Astrocyte of the cerebellum (primary cell): Measurements from ENCODE around the gene COL7A1.

Experiments
- DNase-seq: peaks from one replicate; pipeline ENCODE4 v3.0.0-alpha.2; 2011; ENCODE audit warnings: low read depth
- H3K4me3 ChIP-seq: 2 replicates; pipeline ENCODE4 v1.5.1; 2011; ENCODE audit warnings: mild to moderate bottlenecking, low read depth, low read length, moderate library complexity
- in situ Hi-C: cut with HindIII; loops from 2 replicates; pipeline ENCODE4 v1.10.0; 2017; ENCODE audit warnings: low sequenced_read_pairs
- TF ChIP-seq, protein P1 (sequence below): IDR thresholded peaks from 2 replicates; pipeline ENCODE4 v1.5.1; 2012; ENCODE audit warnings: low read length, low read depth, moderate library complexity, mild to moderate bottlenecking; ENCODE audit errors: missing control alignments

Gene COL7A1

DNA sequence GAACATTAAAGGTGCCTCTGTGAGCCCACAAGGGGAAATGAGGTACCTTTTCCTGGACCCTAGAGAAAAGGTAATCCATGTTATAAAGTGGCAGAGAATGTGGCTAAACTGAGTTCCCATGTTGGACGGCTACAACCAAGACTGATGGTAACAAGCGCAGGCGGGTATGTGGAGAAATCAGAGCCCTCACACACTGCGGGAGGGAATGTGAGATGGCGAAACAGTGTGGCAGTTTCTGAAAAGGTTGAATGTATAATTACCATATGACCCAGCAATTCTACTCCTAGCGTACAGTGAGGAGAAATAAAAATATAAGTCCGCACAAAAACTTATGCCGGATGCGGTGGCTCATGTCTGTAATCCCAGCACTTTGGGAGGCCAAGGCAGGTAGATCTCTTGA is 67.1 kb downstream of the COL7A1 start:
- TF ChIP-seq, protein P1, sequence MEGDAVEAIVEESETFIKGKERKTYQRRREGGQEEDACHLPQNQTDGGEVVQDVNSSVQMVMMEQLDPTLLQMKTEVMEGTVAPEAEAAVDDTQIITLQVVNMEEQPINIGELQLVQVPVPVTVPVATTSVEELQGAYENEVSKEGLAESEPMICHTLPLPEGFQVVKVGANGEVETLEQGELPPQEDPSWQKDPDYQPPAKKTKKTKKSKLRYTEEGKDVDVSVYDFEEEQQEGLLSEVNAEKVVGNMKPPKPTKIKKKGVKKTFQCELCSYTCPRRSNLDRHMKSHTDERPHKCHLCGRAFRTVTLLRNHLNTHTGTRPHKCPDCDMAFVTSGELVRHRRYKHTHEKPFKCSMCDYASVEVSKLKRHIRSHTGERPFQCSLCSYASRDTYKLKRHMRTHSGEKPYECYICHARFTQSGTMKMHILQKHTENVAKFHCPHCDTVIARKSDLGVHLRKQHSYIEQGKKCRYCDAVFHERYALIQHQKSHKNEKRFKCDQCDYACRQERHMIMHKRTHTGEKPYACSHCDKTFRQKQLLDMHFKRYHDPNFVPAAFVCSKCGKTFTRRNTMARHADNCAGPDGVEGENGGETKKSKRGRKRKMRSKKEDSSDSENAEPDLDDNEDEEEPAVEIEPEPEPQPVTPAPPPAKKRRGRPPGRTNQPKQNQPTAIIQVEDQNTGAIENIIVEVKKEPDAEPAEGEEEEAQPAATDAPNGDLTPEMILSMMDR: no peak
- DNase-seq: no peak
- no peak overlapping the region for H3K4me3 ChIP-seq
- in situ Hi-C loops: no loop called here

DNA sequence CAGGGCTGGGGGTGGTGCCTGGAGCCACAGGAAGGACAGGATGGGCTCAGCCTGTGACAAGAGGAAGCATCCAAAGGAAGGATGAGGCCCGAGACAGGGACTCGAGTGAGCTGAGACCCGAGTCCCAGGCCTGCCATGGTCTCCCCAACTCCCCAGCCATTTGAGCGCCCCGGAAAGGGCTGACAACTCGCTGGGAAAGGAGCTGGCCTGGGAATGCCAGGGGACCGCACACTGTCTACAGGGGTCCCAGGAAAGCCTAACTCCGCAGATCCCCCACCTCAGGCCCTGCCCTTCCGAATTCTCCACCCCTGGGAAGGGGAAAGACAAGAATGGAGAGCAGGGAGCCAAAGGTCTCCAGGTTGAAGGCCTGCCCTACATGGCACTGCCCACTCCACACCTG is 70.2 kb downstream of the COL7A1 start:
- TF ChIP-seq, protein P1: no peak
- no peak for DNase-seq
- in situ Hi-C loops: no loop called here
- no peak overlapping the region for H3K4me3 ChIP-seq

DNA sequence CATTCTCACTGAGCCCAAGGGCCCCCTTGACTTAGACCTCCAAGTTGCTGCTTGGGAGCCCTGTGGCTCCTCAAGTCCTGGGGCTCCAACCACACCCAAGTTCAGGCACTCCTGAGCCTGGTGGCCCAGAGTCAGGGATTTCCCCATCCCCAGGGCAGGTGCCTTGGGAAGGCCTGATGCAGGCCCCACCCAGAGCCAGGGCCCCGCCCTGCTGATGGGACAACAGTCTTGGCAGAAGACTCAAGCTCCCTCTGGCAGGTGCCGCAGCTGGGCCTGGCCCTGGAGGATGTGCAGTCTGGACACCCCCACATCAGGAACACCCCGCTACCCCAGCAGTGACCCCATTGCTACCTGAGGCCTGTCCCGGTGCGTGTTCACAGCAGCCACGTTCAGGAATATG is 73.5 kb downstream of the COL7A1 start:
- no peak overlapping the region for H3K4me3 ChIP-seq
- DNase-seq: no peak
- TF ChIP-seq, protein P1: no peak
- in situ Hi-C loops: no loop called here

DNA sequence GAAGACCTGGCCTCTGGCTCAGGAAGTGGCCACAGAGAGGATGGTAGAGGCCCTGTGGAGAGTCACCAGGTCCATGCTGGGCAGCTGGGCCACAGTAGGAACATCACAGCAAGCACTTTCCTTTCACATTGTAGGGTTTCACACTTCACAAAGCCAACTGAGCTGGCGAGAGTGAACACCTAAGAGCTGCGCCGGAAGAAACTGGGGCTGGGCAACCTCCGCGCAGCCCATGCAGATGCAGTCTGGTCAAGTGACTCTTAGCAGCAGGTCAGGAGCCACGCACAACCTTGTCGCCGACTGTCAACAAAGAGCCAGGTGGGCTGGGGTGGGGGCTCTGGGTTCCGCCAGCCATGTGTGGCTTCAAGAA is 75.9 kb downstream of the COL7A1 start:
- TF ChIP-seq, protein P1: no peak
- in situ Hi-C loops: no loop called here
- DNase-seq: no peak

DNA sequence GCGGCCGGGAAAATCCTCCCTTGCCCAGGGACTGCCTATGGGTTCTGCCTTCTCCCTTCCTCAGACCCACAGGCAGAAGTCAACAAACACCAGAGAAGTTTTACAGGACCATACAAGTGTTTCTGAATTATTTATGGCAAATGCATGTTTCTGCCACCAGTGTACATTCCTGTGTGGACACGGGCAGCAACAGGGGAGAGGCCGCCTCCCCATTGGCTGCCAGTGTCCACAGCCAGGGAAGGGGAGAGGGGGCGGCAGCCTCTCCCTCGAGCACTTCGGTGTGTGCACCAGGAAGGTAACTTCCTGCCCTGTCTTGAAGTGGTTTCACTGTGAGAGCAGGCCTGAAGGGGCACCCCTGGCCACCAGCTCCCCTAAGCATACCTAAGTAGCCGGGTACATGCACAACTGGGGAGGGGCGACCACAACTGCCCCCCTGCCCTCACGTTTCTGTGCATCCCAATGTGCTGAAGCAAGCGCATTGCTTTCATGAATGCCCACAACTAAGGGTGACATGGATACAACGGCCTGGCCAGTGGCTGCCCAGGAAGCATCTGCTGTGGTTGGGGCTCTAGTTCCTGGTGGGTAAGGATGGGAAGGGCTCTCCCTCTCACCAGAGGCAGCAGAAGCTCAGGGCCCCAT is 76.4 kb downstream of the COL7A1 start:
- no peak overlapping the region for H3K4me3 ChIP-seq
- TF ChIP-seq, protein P1: no peak
- DNase-seq: no peak
- in situ Hi-C loops: no loop called here

More for the DNA sequence above, 75.9 kb downstream of the COL7A1 start:
- H3K4me3 ChIP-seq: no peak overlapping the region

DNA sequence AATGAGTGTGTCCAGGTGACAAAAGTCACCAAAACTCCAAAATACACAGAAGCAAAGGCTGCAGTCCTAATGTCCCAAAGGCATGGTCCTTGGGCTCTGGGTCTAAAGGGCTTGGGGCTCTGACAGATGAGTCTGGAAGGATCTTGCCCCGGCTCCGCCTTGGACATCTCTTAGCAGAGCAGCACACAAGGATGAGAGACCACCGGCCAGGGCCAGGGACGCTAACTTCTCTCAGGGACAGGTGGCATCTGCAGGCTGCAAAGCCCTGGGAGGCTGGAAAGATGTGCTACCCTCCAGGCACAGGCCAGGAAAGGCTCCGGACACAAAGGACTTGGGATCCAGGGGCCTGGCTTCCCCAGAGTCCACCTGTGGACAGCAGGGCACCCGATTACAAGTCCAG is 77.1 kb downstream of the COL7A1 start:
- in situ Hi-C loops: no loop called here
- no peak for DNase-seq
- H3K4me3 ChIP-seq: no peak overlapping the region
- TF ChIP-seq, protein P1: no peak
